A375 (cell line): ENCODE results near the gene LRRC37A. TPM values are rescaled to one million over a fixed set of nuclear protein-coding genes. Genes with fewer than 3 reads are reported as not detected.

Source experiments
- small RNA-seq: library from RNA; depleted of rRNA; stranded (forward); fragments of <200 nt; gene quantifications from one replicate; pipeline ENCODE3, GENCODE V24; 2014
- total RNA-seq: library from RNA; depleted of rRNA; stranded (reverse); fragments of >200 nt; shearing (Covaris generic); gene quantifications from 2 replicates; pipeline ENCODE4 v1.2.3, GENCODE V29; 2014; rRNA removed

LRRC37A gene
- total RNA-seq: 1.0 and 1.1 TPM in 2 replicates

GRCh38 chr17:46294831-46295230, at the start of gene LRRC37A:
Gene LRRC37A (plus strand): TSS chr17:46295131. CDS start chr17:46295134, 3 bp downstream.

GRCh38 chr17:46361755-46362154, 66.8 kb downstream of the LRRC37A start, which contains the start of gene ARL17B:
Gene ARL17B (minus strand): TSS chr17:46361766. CDS start chr17:46358397, 3,369 bp downstream.

Small RNA genes within 50 kb of the gene (small RNA-seq; reads per million reads assigned to genes)
- not detected for gene RN7SL656P

Other genes starting within 250 kb of the LRRC37A start
- 34.7 and 58.0 TPM in 2 replicates for gene KANSL1, start 101.7 kb upstream of the LRRC37A start, total RNA-seq
- gene ARL17B, start 66.6 kb downstream of the LRRC37A start, total RNA-seq: 1.6 and 9.9 TPM in 2 replicates
- 4.1 and 4.2 TPM in 2 replicates for gene LRRC37A2, start 217.3 kb downstream of the LRRC37A start, total RNA-seq